ENCODE results near the gene OR2L3. TPM values are rescaled to one million over a fixed set of nuclear protein-coding genes. Genes with fewer than 3 reads are reported as not detected.
A peak's percentile ranks its signal among the peaks of the same experiment; 100 is the strongest.

The OR2L3 gene
- total RNA-seq, 1 experiment from 2014 or later, result 0.15 TPM

GRCh38 chr1:248094884-248095283, 48.2 kb downstream of the OR2L3 start, which contains the start of gene OR2L13:
OR2L13 (plus strand) TSS chr1:248095184; CDS start chr1:248099376, 4,192 bp downstream.
- intact Hi-C loops (cut with micrococcal nuclease), result no loop called here
- no peak within 1 kb of the TSS for H3K4me2 ChIP-seq (ENCODE audit: low read length)
- BruUV-seq (replicated peaks), result no TSS peak

GRCh38 chr1:248098529-248098928, 51.9 kb downstream of the OR2L3 start:
- no TSS peak for BruUV-seq (replicated peaks)
- Histone ChIP-seq H3K27ac (ENCODE audit: low read length) (no peak overlapping the region), H4K20me1 (ENCODE audit: low read length) (no peaks in the 10 kb centered on the region), H3K9me2 (replicated peaks; ENCODE audit: low read length) (no peaks in the 10 kb centered on the region), H3K9ac (ENCODE audit: low read length) (no peak overlapping the region), H3F3A (ENCODE audit: low read length, unreplicated experiment) (no peaks in the 10 kb centered on the region), H3K4me3 (ENCODE audit: low read length) (no peak overlapping the region), H2AFZ (ENCODE audit: low read length) (no peak overlapping the region), H3K27me3 (ENCODE audit: low read length) (no peaks in the 10 kb centered on the region), H3K36me3 (ENCODE audit: low read depth, low read length) (no peaks in the 10 kb centered on the region), H3K4me2 (ENCODE audit: low read length) (0 out of 2 replicates have a peak overlapping the region, but pooled peaks have one; percentile 0), H3K9me3 (ENCODE audit: low read length) (no peaks in the 10 kb centered on the region), H3K79me2 (ENCODE audit: low read length) (no peaks in the 10 kb centered on the region), H3K4me1 (ENCODE audit: insufficient read depth, low read length) (peaks cover 11% of the 10 kb centered on the region)
- CTCF ChIA-PET, result no interaction called here
- intact Hi-C loops (cut with micrococcal nuclease), result no loop called here
- TF ChIP-seq EZH2phosphoT487 (IDR thresholded peaks at IDR 0.05; ENCODE audit: borderline replicate concordance, low read length), result no peak
- no peak for TF ChIP-seq EZH2 (IDR thresholded peaks at IDR 0.05; ENCODE audit: low read length, unreplicated experiment)
- no peak for TF ChIP-seq CTCF (conservative IDR thresholded peaks at IDR 0.05; ENCODE audit: low read depth, low read length)
- DNase-seq (peak; percentile 58), ATAC-seq (peak; percentile 80)
- POLR2A ChIA-PET (ENCODE audit: unreplicated experiment), result no interaction called here

More at GRCh38 chr1:248094884-248095283, 48.2 kb downstream of the OR2L3 start, which contains the start of gene OR2L13:
- H3K79me2 ChIP-seq (ENCODE audit: low read length), result no peaks in the 10 kb centered on the region
- H3K4me3 ChIP-seq (ENCODE audit: low read length), result no peak within 1 kb of the TSS
- H3K27me3 ChIP-seq (ENCODE audit: low read length), result no peaks in the 10 kb centered on the region
- no peaks in the 10 kb centered on the region for H4K20me1 ChIP-seq (ENCODE audit: low read length)
- DNase-seq (no peak), ATAC-seq (peak; percentile 14; the same call in 1 of the 2 replicates)
- ChIA-PET CTCF (no interaction called here), POLR2A (ENCODE audit: unreplicated experiment) (no interaction called here)
- peaks cover 11% of the 10 kb centered on the region for H3K4me1 ChIP-seq (ENCODE audit: insufficient read depth, low read length)
- H3K9me2 ChIP-seq (replicated peaks; ENCODE audit: low read length), result no peaks in the 10 kb centered on the region
- no peaks in the 10 kb centered on the region for H3F3A ChIP-seq (ENCODE audit: low read length, unreplicated experiment)
- TF ChIP-seq EZH2phosphoT487 (IDR thresholded peaks at IDR 0.05; ENCODE audit: borderline replicate concordance, low read length) (no peak), CTCF (conservative IDR thresholded peaks at IDR 0.05; ENCODE audit: low read depth, low read length) (no peak), EZH2 (IDR thresholded peaks at IDR 0.05; ENCODE audit: low read length, unreplicated experiment) (no peak)
- H3K36me3 ChIP-seq (ENCODE audit: low read depth, low read length), result no peaks in the 10 kb centered on the region
- no peak within 1 kb of the TSS for H3K9ac ChIP-seq (ENCODE audit: low read length)
- H3K27ac ChIP-seq (ENCODE audit: low read length), result no peak within 1 kb of the TSS
- H2AFZ ChIP-seq (ENCODE audit: low read length), result no peak within 1 kb of the TSS
- H3K9me3 ChIP-seq (ENCODE audit: low read length), result no peaks in the 10 kb centered on the region

GRCh38 chr1:248102847-248103246, 56.2 kb downstream of the OR2L3 start:
- no peak for TF ChIP-seq EZH2 (IDR thresholded peaks at IDR 0.05; ENCODE audit: low read length, unreplicated experiment)
- TF ChIP-seq CTCF (conservative IDR thresholded peaks at IDR 0.05; ENCODE audit: low read depth, low read length), result no peak
- TF ChIP-seq EZH2phosphoT487 (IDR thresholded peaks at IDR 0.05; ENCODE audit: borderline replicate concordance, low read length), result no peak
- Histone ChIP-seq H3K4me3 (ENCODE audit: low read length) (no peak overlapping the region), H3K27ac (ENCODE audit: low read length) (no peak overlapping the region), H3K79me2 (ENCODE audit: low read length) (no peaks in the 10 kb centered on the region), H3K36me3 (ENCODE audit: low read depth, low read length) (no peaks in the 10 kb centered on the region), H3K27me3 (ENCODE audit: low read length) (no peaks in the 10 kb centered on the region), H3K4me1 (ENCODE audit: insufficient read depth, low read length) (peaks cover 11% of the 10 kb centered on the region), H3K9ac (ENCODE audit: low read length) (no peak overlapping the region), H3K4me2 (ENCODE audit: low read length) (no peak overlapping the region), H2AFZ (ENCODE audit: low read length) (no peak overlapping the region), H3F3A (ENCODE audit: low read length, unreplicated experiment) (no peaks in the 10 kb centered on the region), H4K20me1 (ENCODE audit: low read length) (no peaks in the 10 kb centered on the region), H3K9me2 (replicated peaks; ENCODE audit: low read length) (no peaks in the 10 kb centered on the region; the same call in 1 of the 2 replicates), H3K9me3 (ENCODE audit: low read length) (peaks cover 6% of the 10 kb centered on the region; the same call in 1 of the 2 replicates)
- BruUV-seq (replicated peaks), result no TSS peak
- intact Hi-C loops (cut with micrococcal nuclease), result loop anchor here (5.0 kb wide), 1 partner anchor 139 kb away; no protein-coding TSS in a partner anchor
- DNase-seq, result no peak
- ChIA-PET POLR2A (ENCODE audit: unreplicated experiment) (no interaction called here), CTCF (interaction anchor here (0.6 kb wide), 1 partner anchor 10 kb away, joined by 4 read pairs; no protein-coding TSS in a partner anchor)
- no peak for ATAC-seq

Data from PC-3 (cell line).